Lower leg skin (tissue), 4 donors: ENCODE data around the gene SAP30L. TPM values are rescaled to one million over a fixed set of nuclear protein-coding genes. Genes with fewer than 3 reads are reported as not detected.

Experiments
- DNase-seq, 2 donors: peaks; one replicate each; pipeline ENCODE4 v3.0.0-alpha.2; 2019; ENCODE audit warnings: low spot score in 2 of 2
- H3K4me3 ChIP-seq: fragments of 200-600 bp; sonication (generic); 2 replicates; pipeline ENCODE4 v1.5.1; 2017; ENCODE audit warnings: mild to moderate bottlenecking, low read depth; ENCODE audit not compliant: poor library complexity, severe bottlenecking
- POLR2A ChIP-seq, 2 donors: fragments of 450-650 bp; IDR thresholded peaks; one replicate each; pipeline ENCODE4 v1.6.1; 2016 to 2017; ENCODE audit warnings: antibody characterized with exemption in 2 of 2, mild to moderate bottlenecking in 1 of 2, moderate library complexity in 1 of 2
- WGBS, 2 donors: methylation state at CpG; one replicate each; pipeline ENCODE4 v1.1.5; 2018; 5-methylcytosine and 5-hydroxymethylcytosine counted together
- intact Hi-C: fragments of 100-400 bp; cut with DNase I; formaldehyde crosslinking; loops from one replicate; pipeline ENCODE4 v1.15.0; 2023; ENCODE audit warnings: low total_unique reads
- total RNA-seq, 4 donors: library from RNA; depleted of rRNA; stranded (reverse); fragments of >200 nt; gene quantifications; one replicate each; pipeline ENCODE4 v1.1.0, GENCODE V29; 2016
- TF ChIP-seq, protein P1 (sequence below), 3 donors: fragments of 450-650 bp; IDR thresholded peaks; one replicate each; pipeline ENCODE4 v1.5.1; 2016; ENCODE audit warnings: antibody characterized with exemption in 3 of 3, mild to moderate bottlenecking in 3 of 3, moderate library complexity in 2 of 3

Gene SAP30L
- total RNA-seq, 4 donors from 2014 or later = 28.3 to 54.4 (median 39.9) TPM

DNA sequence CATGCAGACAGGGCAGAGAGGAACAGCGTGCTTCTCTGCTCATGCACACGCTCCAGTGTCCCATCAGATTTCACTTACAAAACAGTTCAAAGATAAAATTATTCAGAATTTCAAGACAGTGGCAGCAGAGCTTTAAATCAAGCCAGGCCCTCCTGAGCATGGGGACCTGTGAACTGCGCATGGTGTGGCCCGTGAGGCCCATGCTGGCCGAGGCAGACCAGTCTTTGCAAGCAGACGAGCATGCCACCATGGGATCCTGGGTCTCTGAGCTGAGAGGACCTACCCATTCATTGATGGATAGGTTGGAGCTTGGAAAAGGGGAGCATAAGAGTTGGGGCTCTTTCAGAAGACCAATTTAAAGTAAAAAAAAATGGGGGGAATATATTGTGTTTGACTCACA is 35.0 kb upstream of the SAP30L start:
- 83 to 88% methylated on average over 6 of the region's 6 CpGs for WGBS, 2 donors
- intact Hi-C loops = no loop called here
- peak in 1 of 2 donors; percentile 50 for DNase-seq
- no peak overlapping the region for H3K4me3 ChIP-seq
- TF ChIP-seq, protein P1, sequence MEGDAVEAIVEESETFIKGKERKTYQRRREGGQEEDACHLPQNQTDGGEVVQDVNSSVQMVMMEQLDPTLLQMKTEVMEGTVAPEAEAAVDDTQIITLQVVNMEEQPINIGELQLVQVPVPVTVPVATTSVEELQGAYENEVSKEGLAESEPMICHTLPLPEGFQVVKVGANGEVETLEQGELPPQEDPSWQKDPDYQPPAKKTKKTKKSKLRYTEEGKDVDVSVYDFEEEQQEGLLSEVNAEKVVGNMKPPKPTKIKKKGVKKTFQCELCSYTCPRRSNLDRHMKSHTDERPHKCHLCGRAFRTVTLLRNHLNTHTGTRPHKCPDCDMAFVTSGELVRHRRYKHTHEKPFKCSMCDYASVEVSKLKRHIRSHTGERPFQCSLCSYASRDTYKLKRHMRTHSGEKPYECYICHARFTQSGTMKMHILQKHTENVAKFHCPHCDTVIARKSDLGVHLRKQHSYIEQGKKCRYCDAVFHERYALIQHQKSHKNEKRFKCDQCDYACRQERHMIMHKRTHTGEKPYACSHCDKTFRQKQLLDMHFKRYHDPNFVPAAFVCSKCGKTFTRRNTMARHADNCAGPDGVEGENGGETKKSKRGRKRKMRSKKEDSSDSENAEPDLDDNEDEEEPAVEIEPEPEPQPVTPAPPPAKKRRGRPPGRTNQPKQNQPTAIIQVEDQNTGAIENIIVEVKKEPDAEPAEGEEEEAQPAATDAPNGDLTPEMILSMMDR (IDR thresholded peaks at IDR 0.05) = no peak
- no peak for TF ChIP-seq POLR2A (IDR thresholded peaks at IDR 0.05)

DNA sequence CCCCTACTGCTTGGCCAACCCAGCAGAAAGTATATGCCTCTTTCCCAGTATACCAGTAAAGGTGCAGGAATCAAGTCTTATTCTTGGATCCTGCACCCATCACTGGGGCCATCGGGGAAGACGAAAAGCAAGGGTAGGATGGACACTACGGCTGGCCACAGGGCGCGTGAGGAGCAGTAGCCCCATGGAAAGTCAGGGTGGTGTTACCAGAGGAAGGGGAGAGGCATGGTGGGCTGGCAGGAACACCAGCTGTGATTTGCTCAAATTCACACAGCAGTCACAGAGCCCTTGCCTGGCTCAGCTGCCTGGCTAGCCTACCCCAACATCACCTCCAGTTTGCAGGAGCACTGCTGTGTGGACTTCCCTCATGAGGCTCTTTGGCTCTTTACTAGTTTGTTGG is 34.5 kb upstream of the SAP30L start:
- WGBS, 2 donors = 94 to 100% methylated on average over 5 of the region's 5 CpGs
- DNase-seq = peak in 1 of 2 donors; percentile 50
- TF ChIP-seq, protein P1 (IDR thresholded peaks at IDR 0.05) = no peak
- no peak for TF ChIP-seq POLR2A (IDR thresholded peaks at IDR 0.05)
- H3K4me3 ChIP-seq = no peak overlapping the region
- intact Hi-C loops = no loop called here

DNA sequence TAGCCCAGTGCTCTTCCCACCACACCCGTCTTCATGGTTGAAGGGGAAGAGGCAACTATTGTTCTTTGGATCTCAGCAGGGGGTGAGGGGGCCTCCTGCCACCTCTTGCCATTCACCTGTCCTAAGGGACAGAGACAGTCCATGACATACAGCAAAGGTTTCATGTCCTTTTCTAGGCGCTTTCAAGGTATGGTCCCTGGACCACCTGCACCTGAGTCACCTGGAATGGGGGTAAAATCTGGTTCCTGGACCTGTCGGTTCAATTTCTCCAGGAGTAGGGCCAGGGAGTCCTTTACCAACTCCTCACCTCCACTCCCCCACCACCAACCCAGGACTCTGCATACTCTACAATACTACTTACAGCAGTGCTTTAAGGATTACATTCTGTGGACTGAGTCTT is 33.5 kb upstream of the SAP30L start:
- DNase-seq = no peak
- no peak for TF ChIP-seq POLR2A (IDR thresholded peaks at IDR 0.05)
- 92 to 100% methylated on average over 3 of the region's 3 CpGs for WGBS, 2 donors
- intact Hi-C loops = no loop called here
- no peak overlapping the region for H3K4me3 ChIP-seq

DNA sequence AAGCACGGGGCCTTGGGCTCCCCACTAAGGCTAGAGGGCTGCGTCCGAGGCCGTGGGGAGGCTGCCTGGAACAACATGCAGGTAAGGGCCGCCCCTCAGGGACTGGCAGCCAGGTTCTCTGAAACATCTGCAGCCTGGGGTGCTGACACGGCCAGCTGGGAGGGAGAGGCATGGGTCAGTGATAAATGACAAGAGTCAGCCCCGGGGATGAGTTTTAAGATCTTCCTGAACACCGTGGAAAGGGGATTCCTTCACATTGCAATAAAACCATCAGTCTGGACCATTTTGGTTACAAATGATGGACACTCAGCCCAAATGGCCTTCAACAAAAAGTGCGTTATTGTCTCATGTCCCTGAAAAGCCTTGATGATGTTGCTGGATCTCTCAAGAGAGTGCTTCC is 32.9 kb upstream of the SAP30L start:
- 86 to 91% methylated on average over 9 of the region's 9 CpGs for WGBS, 2 donors
- DNase-seq = no peak
- no peak overlapping the region for H3K4me3 ChIP-seq
- intact Hi-C loops = no loop called here
- no peak for TF ChIP-seq POLR2A (IDR thresholded peaks at IDR 0.05)
- TF ChIP-seq, protein P1 (IDR thresholded peaks at IDR 0.05) = no peak

DNA sequence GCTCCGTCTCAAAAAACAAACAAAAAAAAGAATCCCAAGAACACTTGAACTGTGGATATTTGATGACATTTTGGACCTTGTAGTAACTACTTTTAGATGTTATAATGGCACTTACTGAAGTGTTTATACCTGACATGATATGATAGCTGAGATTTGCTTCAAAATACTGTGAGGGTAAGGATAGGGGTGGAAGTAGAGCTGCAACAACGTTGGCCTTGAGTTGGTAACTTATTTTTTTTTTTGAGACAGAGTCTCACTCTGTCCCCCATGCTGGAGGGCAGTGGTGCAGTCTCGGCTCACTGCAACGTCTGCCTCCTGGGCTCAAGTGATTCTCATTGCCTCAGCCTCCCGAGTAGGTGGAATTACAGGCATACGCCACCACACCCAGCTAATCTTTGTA is 30.7 kb upstream of the SAP30L start:
- 82 to 87% methylated on average over 6 of the region's 6 CpGs for WGBS, 2 donors
- intact Hi-C loops = no loop called here

DNA sequence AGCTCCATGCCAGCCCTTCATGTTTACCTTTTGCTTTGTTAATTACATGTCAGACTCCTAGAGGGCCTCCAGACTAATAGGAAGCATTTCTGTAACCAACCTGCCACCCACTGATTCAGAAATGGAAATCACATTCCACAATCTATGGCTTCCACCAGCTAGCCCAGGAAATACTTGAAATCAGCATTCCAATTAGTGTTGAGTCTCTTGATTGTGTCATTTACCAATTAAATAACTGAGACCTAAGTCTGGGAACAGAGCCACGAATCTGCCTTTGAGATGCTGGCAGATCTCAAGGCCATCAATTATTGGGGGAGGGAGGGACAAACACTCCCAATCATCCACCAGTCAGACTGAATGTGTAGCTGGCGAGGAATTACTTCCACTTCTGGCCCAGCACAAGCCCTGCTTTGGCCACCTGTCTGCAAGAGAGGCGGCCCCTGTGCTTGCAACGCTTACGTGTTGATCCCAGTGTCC is 27.4 kb upstream of the SAP30L start:
- intact Hi-C loops = no loop called here
- no peak overlapping the region for H3K4me3 ChIP-seq
- peak in 1 of 2 donors; percentile 45 for DNase-seq
- WGBS, 2 donors = 78 to 84% methylated on average over 5 of the region's 5 CpGs
- TF ChIP-seq, protein P1 (IDR thresholded peaks at IDR 0.05) = no peak
- no peak for TF ChIP-seq POLR2A (IDR thresholded peaks at IDR 0.05)

More for the DNA sequence above, 30.7 kb upstream of the SAP30L start:
- DNase-seq = no peak
- no peak overlapping the region for H3K4me3 ChIP-seq
- TF ChIP-seq, protein P1 (IDR thresholded peaks at IDR 0.05) = no peak
